OCI-LY1 (cell line): ENCODE measurements around the gene TAS2R16.

ENCODE experiments used
- H2AFZ ChIP-seq: fragments of 200-600 bp; sonication (generic), shearing (Covaris generic); 2 replicates; pipeline ENCODE4 v1.6.0; 2014; ENCODE audit warnings: antibody characterized with exemption, mild to moderate bottlenecking, low read length
- H3F3A ChIP-seq: fragments of 200-600 bp; sonication (generic), shearing (Covaris generic); 2 replicates; pipeline ENCODE4 v1.6.0; 2014; ENCODE audit warnings: mild to moderate bottlenecking, antibody characterized with exemption, low read length, moderate library complexity; ENCODE audit not compliant: insufficient read depth
- H3K27ac ChIP-seq: fragments of 200-600 bp; sonication (generic); 2 replicates; pipeline ENCODE4 v1.5.1; 2014; ENCODE audit warnings: low read length, mixed run types, mild to moderate bottlenecking, low read depth; ENCODE audit not compliant: poor library complexity, severe bottlenecking
- H3K27me3 ChIP-seq: fragments of 200-600 bp; sonication (generic); 2 replicates; pipeline ENCODE4 v1.6.0; 2014; ENCODE audit warnings: antibody characterized with exemption, mild to moderate bottlenecking, low read length, moderate library complexity; ENCODE audit not compliant: insufficient read depth
- H3K36me3 ChIP-seq: fragments of 200-600 bp; sonication (generic); 2 replicates; pipeline ENCODE4 v1.6.1; 2014; ENCODE audit warnings: mild to moderate bottlenecking, antibody characterized with exemption, low read length, moderate library complexity, mixed read lengths; ENCODE audit not compliant: insufficient read depth
- H3K4me1 ChIP-seq: fragments of 200-600 bp; sonication (generic); 2 replicates; pipeline ENCODE4 v1.5.1; 2014; ENCODE audit warnings: mild to moderate bottlenecking, low read length, moderate library complexity; ENCODE audit not compliant: insufficient read depth, severe bottlenecking
- H3K4me2 ChIP-seq: fragments of 200-600 bp; sonication (generic), shearing (Covaris generic); 2 replicates; pipeline ENCODE4 v1.6.1; 2014; ENCODE audit warnings: low read length
- H3K4me3 ChIP-seq: fragments of 200-600 bp; sonication (generic); 2 replicates; pipeline ENCODE4 v1.5.1; 2014; ENCODE audit warnings: low read length, low read depth, mild to moderate bottlenecking, mixed read lengths; ENCODE audit not compliant: poor library complexity, severe bottlenecking
- H3K79me2 ChIP-seq: fragments of 200-600 bp; shearing (Covaris generic); 2 replicates; pipeline ENCODE4 v1.6.1; 2016; ENCODE audit warnings: mixed run types, low read length, mixed read lengths; ENCODE audit not compliant: insufficient read depth
- H3K9ac ChIP-seq: fragments of 200-600 bp; sonication (generic), shearing (Covaris generic); 2 replicates; pipeline ENCODE4 v1.6.1; 2014; ENCODE audit warnings: mild to moderate bottlenecking, low read length, mixed read lengths
- H3K9me2 ChIP-seq: fragments of 200-600 bp; sonication (generic), shearing (Covaris generic); 2 replicates; pipeline ENCODE4 v1.6.1; 2014; ENCODE audit warnings: low read depth, mild to moderate bottlenecking, low read length, mixed read lengths
- H3K9me3 ChIP-seq: fragments of 200-600 bp; shearing (Covaris generic); 2 replicates; pipeline ENCODE4 v1.6.1; 2014; ENCODE audit warnings: low read length, mixed read lengths
- H4K20me1 ChIP-seq: fragments of 200-600 bp; sonication (generic), shearing (Covaris generic); 2 replicates; pipeline ENCODE4 v1.6.0; 2016; ENCODE audit warnings: mild to moderate bottlenecking, low read length; ENCODE audit not compliant: insufficient read depth
- EZH2 ChIP-seq: fragments of 200-600 bp; sonication (generic), shearing (Covaris generic); IDR thresholded peaks from 2 replicates; pipeline ENCODE4 v1.8.0; 2017; ENCODE audit warnings: borderline replicate concordance, mixed run types, mild to moderate bottlenecking, antibody characterized with exemption, low read length, moderate library complexity, mixed read lengths
- TF ChIP-seq, protein P1 (sequence below): fragments of 200-600 bp; sonication (generic), shearing (Covaris generic); IDR thresholded peaks from 2 replicates; pipeline ENCODE4 v1.5.1; 2017; ENCODE audit warnings: mild to moderate bottlenecking, antibody characterized with exemption, low read length, moderate library complexity, mixed read lengths

The TAS2R16 gene

GRCh38 chr7:123026251-123026650, 30.8 kb upstream of the TAS2R16 start:
- Histone ChIP-seq H3K9me2 (no peaks in the 10 kb centered on the region), H3K27me3 (no peaks in the 10 kb centered on the region), H3K9me3 (no peaks in the 10 kb centered on the region), H3K9ac (no peak overlapping the region), H3K27ac (no peak overlapping the region), H3K4me2 (no peak overlapping the region), H3K4me3 (no peak overlapping the region), H3F3A (no peaks in the 10 kb centered on the region), H3K36me3 (no peaks in the 10 kb centered on the region), H2AFZ (no peak overlapping the region), H3K4me1 (no peaks in the 10 kb centered on the region), H4K20me1 (no peaks in the 10 kb centered on the region), H3K79me2 (no peaks in the 10 kb centered on the region)
- no peak for TF ChIP-seq EZH2
- TF ChIP-seq, protein P1, sequence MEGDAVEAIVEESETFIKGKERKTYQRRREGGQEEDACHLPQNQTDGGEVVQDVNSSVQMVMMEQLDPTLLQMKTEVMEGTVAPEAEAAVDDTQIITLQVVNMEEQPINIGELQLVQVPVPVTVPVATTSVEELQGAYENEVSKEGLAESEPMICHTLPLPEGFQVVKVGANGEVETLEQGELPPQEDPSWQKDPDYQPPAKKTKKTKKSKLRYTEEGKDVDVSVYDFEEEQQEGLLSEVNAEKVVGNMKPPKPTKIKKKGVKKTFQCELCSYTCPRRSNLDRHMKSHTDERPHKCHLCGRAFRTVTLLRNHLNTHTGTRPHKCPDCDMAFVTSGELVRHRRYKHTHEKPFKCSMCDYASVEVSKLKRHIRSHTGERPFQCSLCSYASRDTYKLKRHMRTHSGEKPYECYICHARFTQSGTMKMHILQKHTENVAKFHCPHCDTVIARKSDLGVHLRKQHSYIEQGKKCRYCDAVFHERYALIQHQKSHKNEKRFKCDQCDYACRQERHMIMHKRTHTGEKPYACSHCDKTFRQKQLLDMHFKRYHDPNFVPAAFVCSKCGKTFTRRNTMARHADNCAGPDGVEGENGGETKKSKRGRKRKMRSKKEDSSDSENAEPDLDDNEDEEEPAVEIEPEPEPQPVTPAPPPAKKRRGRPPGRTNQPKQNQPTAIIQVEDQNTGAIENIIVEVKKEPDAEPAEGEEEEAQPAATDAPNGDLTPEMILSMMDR, result no peak

DNA sequence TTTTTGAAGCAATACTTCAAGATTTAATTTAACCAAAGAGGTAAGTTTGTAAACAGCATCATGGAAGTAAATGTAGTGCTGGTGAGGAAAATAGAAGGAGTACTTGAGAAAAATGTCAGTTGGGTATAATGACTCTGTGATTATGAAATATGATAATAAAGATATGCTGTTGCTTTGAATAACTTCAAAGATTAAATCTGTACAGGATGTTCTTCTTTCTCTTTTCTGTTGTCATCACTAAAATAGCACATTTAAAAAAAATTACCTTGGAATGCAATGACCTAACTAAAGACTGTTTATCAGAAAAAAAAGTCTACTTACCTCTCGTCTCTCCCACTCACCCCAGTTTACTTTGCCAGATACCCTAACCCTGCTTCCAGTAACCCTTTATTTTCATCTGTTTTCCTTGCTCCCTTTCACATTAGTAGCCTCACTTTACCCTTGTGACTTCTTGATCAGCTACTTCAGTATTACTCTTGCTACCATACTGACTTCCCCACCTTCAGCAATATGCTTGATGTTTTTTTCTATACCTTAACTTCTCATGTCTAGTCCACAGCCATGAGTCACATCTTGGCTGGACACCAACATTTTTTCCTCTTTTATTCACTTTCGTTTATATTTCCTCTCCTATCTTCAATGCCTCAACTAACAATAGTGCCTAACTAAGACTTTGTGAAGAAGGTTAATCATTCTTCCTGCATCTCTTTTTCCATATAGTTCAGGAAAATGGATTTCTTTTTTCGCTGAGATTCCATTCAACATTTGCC, 29.7 kb upstream of the TAS2R16 start:
- no peaks in the 10 kb centered on the region for H3K9me2 ChIP-seq
- no peak for TF ChIP-seq EZH2
- TF ChIP-seq, protein P1, result no peak
- no peaks in the 10 kb centered on the region for H3K36me3 ChIP-seq
- no peaks in the 10 kb centered on the region for H3K79me2 ChIP-seq
- H4K20me1 ChIP-seq, result no peaks in the 10 kb centered on the region
- no peak overlapping the region for H3K4me2 ChIP-seq
- H3K9ac ChIP-seq, result no peak overlapping the region
- H3K4me3 ChIP-seq, result no peak overlapping the region
- H3K9me3 ChIP-seq, result no peaks in the 10 kb centered on the region
- no peaks in the 10 kb centered on the region for H3K27me3 ChIP-seq
- H2AFZ ChIP-seq, result no peak overlapping the region
- H3K4me1 ChIP-seq, result no peaks in the 10 kb centered on the region
- no peak overlapping the region for H3K27ac ChIP-seq
- H3F3A ChIP-seq, result no peaks in the 10 kb centered on the region

- Histone ChIP-seq H3K4me2 (no peak overlapping the region), H4K20me1 (no peaks in the 10 kb centered on the region), H3K4me1 (no peaks in the 10 kb centered on the region), H3F3A (no peaks in the 10 kb centered on the region), H3K9me2 (no peaks in the 10 kb centered on the region), H3K4me3 (no peak overlapping the region), H2AFZ (no peak overlapping the region), H3K27ac (no peak overlapping the region), H3K36me3 (no peaks in the 10 kb centered on the region), H3K79me2 (no peaks in the 10 kb centered on the region), H3K9me3 (no peaks in the 10 kb centered on the region), H3K9ac (no peak overlapping the region), H3K27me3 (no peaks in the 10 kb centered on the region)
- TF ChIP-seq EZH2, result no peak
- TF ChIP-seq, protein P1, result no peak
Observed at GRCh38 chr7:123023126-123023525, 27.6 kb upstream of the TAS2R16 start.
